ENCODE results near the gene TPH2.

GRCh38 chr12:72041811-72042210 is 103.2 kb downstream of the TPH2 start:
- TF ChIP-seq POLR2A (IDR thresholded peaks at IDR 0.05) (no peak), CTCF (IDR thresholded peaks at IDR 0.05) (no peak)

Data from esophagus squamous epithelium (tissue), 4 donors.